Esophagus squamous epithelium (tissue), 5 donors: ENCODE data around the gene SFMBT2. TPM values are rescaled to one million over a fixed set of nuclear protein-coding genes. Genes with fewer than 3 reads are reported as not detected.
A peak's percentile ranks its signal among the peaks of the same experiment; 100 is the strongest.

Experiments
- DNase-seq: peaks from one replicate; lab custom pipeline; 2025; lab: John Stamatoyannopoulos, UW
- H3K27ac ChIP-seq, 4 donors: fragments of 200-600 bp; sonication (generic); one replicate each; pipeline ENCODE4 v1.5.1; 2016 to 2019; ENCODE audit warnings: mild to moderate bottlenecking in 1 of 4
- H3K27me3 ChIP-seq, 4 donors: fragments of 200-600 bp; sonication (generic); 1 replicate in 3 of 4; 2 replicates in 1 of 4; pipeline versions ENCODE4 v1.5.1 to v1.6.0; 2017 to 2021; ENCODE audit warnings: antibody characterized with exemption in 1 of 4
- H3K36me3 ChIP-seq, 3 donors: fragments of 200-600 bp; sonication (generic); one replicate each; pipeline ENCODE4 v1.5.1; 2016 to 2019
- H3K4me1 ChIP-seq, 3 donors: fragments of 200-600 bp; sonication (generic); one replicate each; pipeline ENCODE4 v1.5.1; 2017 to 2019
- H3K4me3 ChIP-seq, 4 donors: fragments of 200-600 bp; sonication (generic); 1 replicate in 3 of 4; 2 replicates in 1 of 4; pipeline ENCODE4 v1.5.1; 2016 to 2019; ENCODE audit warnings: mild to moderate bottlenecking in 2 of 4, moderate library complexity in 1 of 4
- H3K9me3 ChIP-seq, 3 donors: fragments of 200-600 bp; sonication (generic); one replicate each; pipeline ENCODE4 v1.5.1; 2016 to 2019
- POLR2A ChIP-seq, 4 donors: fragments of 450-650 bp; IDR thresholded peaks; one replicate each; pipeline ENCODE4 v1.6.1; 2017; ENCODE audit warnings: antibody characterized with exemption in 4 of 4, mild to moderate bottlenecking in 4 of 4, moderate library complexity in 3 of 4
- WGBS, 2 donors: methylation state at CpG; one replicate each; pipeline ENCODE4 v1.1.5; 2018; 5-methylcytosine and 5-hydroxymethylcytosine counted together
- intact Hi-C: fragments of 100-400 bp; cut with DNase I; formaldehyde crosslinking; loops from one replicate; pipeline ENCODE4 v1.15.0; 2022
- total RNA-seq, 4 donors: library from RNA; depleted of rRNA; stranded (reverse); fragments of >200 nt; gene quantifications; one replicate each; pipeline ENCODE4 v1.1.0, GENCODE V29; 2016
- TF ChIP-seq, protein P1 (sequence below), 6 experiments: fragments of 450-650 bp in 4 of 6; fragments of 200-600 bp in 2 of 6; sonication (generic) in 2 of 6; IDR thresholded peaks; one replicate each; pipeline ENCODE4 v1.5.1; 2016 to 2019; ENCODE audit warnings: antibody characterized with exemption in 6 of 6, mild to moderate bottlenecking in 4 of 6, moderate library complexity in 4 of 6
- donor health status: DM: yes; HTN: yes; CAD: no.

Gene SFMBT2
- total RNA-seq, 4 donors from 2014 or later, result 0.72 to 5.0 (median 1.4) TPM

DNA sequence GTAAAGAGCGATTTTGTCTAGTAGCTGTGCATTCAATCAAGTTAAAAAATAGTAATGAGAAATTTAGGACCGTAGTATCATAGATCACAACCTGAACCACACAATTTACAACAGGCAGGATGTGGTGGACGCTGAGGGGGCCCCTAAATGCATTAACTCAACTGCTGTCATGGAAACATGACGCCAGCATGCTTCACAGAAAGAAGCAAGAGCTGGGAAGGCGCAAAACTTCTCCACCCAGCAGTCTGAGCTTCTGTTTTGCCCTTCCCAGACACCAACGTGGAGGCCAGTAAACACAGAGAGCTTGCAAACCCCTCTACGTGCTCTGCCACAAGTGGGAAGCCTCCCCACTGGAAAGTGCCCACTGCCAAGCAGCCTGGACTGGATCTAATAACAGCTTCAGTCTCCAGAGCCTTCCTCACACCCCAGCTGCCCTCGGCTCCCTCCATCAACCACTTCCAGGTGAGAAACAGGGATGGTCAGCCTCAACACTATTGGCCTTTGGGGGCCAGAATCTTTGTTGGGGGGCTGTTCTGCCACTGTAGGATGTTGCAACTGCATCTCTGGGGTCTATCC, 151.8 kb downstream of the SFMBT2 start:
- Histone ChIP-seq H3K27me3 (no peaks in the 10 kb centered on the region), H3K4me3 (no peak overlapping the region), H3K9me3 (no peaks in the 10 kb centered on the region), H3K4me1 (peaks cover 5 to 40% (median 16%) of the 10 kb centered on the region in 3 donors), H3K27ac (peak overlapping the region in 1 of 4 donors; percentile 42), H3K36me3 (no peaks in the 10 kb centered on the region)
- TF ChIP-seq POLR2A (IDR thresholded peaks at IDR 0.05), result no peak
- TF ChIP-seq, protein P1, sequence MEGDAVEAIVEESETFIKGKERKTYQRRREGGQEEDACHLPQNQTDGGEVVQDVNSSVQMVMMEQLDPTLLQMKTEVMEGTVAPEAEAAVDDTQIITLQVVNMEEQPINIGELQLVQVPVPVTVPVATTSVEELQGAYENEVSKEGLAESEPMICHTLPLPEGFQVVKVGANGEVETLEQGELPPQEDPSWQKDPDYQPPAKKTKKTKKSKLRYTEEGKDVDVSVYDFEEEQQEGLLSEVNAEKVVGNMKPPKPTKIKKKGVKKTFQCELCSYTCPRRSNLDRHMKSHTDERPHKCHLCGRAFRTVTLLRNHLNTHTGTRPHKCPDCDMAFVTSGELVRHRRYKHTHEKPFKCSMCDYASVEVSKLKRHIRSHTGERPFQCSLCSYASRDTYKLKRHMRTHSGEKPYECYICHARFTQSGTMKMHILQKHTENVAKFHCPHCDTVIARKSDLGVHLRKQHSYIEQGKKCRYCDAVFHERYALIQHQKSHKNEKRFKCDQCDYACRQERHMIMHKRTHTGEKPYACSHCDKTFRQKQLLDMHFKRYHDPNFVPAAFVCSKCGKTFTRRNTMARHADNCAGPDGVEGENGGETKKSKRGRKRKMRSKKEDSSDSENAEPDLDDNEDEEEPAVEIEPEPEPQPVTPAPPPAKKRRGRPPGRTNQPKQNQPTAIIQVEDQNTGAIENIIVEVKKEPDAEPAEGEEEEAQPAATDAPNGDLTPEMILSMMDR (IDR thresholded peaks at IDR 0.05), result no peak
- 68 to 73% methylated on average over 7 of the region's 8 CpGs for WGBS, 2 donors
- intact Hi-C loops, result no loop called here
- DNase-seq, result no peak

DNA sequence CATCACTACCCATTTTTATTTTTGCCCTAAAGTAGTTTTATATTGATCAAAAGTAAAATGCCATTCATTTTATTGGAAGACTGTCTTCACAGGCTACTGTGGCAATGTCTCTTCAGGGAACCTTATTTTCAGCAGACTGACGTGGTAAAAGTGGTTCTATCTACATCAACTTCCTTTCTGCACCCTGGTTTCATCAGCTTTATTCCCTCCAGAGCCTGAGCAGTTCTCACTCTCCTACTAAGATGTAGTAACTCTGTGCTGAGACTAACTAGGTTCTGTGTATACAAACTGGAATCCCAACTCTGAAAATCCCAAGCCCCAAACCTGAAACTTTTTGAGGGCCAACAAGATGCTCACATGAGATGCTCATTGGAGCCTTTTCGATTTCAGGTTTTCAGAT, 155.3 kb downstream of the SFMBT2 start:
- 76 to 84% methylated on average over 2 of the region's 2 CpGs for WGBS, 2 donors

GRCh38 chr10:7251696-7252465, 159.0 kb downstream of the SFMBT2 start:
- Histone ChIP-seq H3K36me3 (peaks cover 0 to 10% (median 4%) of the 10 kb centered on the region in 3 donors), H3K27ac (no peak overlapping the region), H3K27me3 (no peaks in the 10 kb centered on the region), H3K4me3 (no peak overlapping the region), H3K9me3 (no peaks in the 10 kb centered on the region), H3K4me1 (peaks cover 0 to 3% (median 0%) of the 10 kb centered on the region in 3 donors)
- WGBS, 2 donors, result 79 to 90% methylated on average over 10 to 11 of the region's 12 CpGs
- no peak for DNase-seq
- intact Hi-C loops, result no loop called here
- TF ChIP-seq, protein P1 (IDR thresholded peaks at IDR 0.05), result no peak
- TF ChIP-seq POLR2A (IDR thresholded peaks at IDR 0.05), result no peak

More for the DNA sequence above, 155.3 kb downstream of the SFMBT2 start:
- Histone ChIP-seq H3K27ac (no peak overlapping the region), H3K4me1 (peaks cover 5 to 27% (median 9%) of the 10 kb centered on the region in 3 donors), H3K36me3 (no peaks in the 10 kb centered on the region), H3K27me3 (no peaks in the 10 kb centered on the region), H3K9me3 (no peaks in the 10 kb centered on the region), H3K4me3 (no peak overlapping the region)
- intact Hi-C loops, result no loop called here
- TF ChIP-seq, protein P1 (IDR thresholded peaks at IDR 0.05), result no peak
- TF ChIP-seq POLR2A (IDR thresholded peaks at IDR 0.05), result no peak
- no peak for DNase-seq

- intact Hi-C loops, result no loop called here
- TF ChIP-seq, protein P1 (IDR thresholded peaks at IDR 0.05), result no peak
- no peak for TF ChIP-seq POLR2A (IDR thresholded peaks at IDR 0.05)
- H3K27me3 ChIP-seq, result no peaks in the 10 kb centered on the region
- 90 to 91% methylated on average over 5 of the region's 5 CpGs for WGBS, 2 donors
- no peaks in the 10 kb centered on the region for H3K4me1 ChIP-seq
- H3K36me3 ChIP-seq, result peaks cover 0 to 10% (median 4%) of the 10 kb centered on the region in 3 donors
- no peaks in the 10 kb centered on the region for H3K9me3 ChIP-seq
- no peak overlapping the region for H3K27ac ChIP-seq
- H3K4me3 ChIP-seq, result no peak overlapping the region
- no peak for DNase-seq
Measured at GRCh38 chr10:7250236-7250635, 160.6 kb downstream of the SFMBT2 start.

- H3K4me3 ChIP-seq, result no peak overlapping the region
- H3K4me1 ChIP-seq, result no peaks in the 10 kb centered on the region
- H3K9me3 ChIP-seq, result no peaks in the 10 kb centered on the region
- peaks cover 0 to 10% (median 4%) of the 10 kb centered on the region in 3 donors for H3K36me3 ChIP-seq
- no peak for DNase-seq
- intact Hi-C loops, result no loop called here
- WGBS, 2 donors, result 83 to 84% methylated on average over 10 of the region's 11 CpGs
- TF ChIP-seq, protein P1 (IDR thresholded peaks at IDR 0.05), result no peak
- no peak for TF ChIP-seq POLR2A (IDR thresholded peaks at IDR 0.05)
- H3K27ac ChIP-seq, result no peak overlapping the region
- no peaks in the 10 kb centered on the region for H3K27me3 ChIP-seq
Measured at GRCh38 chr10:7248585-7249164, 162.2 kb downstream of the SFMBT2 start.
